22Rv1 (cell line): ENCODE measurements around the gene MARVELD3.

ENCODE experiments used
- ZFX ChIP-seq: fragments of 450-650 bp; IDR thresholded peaks from 2 replicates; pipeline ENCODE4 v1.6.1; 2017; ENCODE audit warnings: antibody characterized with exemption, borderline replicate concordance
- TF ChIP-seq, protein P1 (sequence below): fragments of 450-650 bp; IDR thresholded peaks from 2 replicates; pipeline ENCODE4 v1.5.1; 2017; ENCODE audit warnings: mild to moderate bottlenecking

DNA sequence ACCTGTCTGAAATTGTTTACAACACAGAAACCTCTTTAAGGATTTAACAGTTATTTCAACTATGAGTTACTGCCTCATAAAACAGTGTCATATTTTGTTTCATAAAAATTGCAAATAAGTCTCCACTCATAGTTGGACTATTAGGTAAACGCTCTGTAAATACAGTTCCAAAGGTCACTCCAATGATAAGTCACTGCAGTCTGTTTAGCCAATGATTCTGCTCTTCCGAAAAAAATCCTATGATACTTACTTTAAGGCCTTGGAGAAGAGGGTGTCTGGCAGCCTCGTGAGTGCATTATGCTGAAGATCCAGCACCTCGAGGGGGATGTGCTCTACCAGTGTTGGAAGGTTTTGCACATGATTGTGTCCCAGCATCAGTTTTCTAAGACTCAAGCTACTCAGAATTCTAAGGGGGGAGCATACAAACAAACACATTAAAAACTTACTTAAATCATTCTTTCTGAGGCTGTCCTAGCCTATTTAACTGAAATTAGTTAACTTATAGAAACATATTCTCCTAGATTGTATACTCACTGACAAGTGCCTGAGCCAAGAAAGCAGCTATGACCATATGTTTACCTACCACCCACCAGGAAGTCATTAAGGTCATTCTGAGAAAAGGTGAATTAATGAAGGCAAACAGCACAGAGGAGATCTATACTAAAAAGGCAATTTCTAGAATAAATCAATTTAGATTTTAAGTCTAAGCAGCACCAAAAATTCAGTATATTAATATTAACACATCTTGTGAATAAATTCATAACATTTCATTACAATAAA is 41.1 kb downstream of the MARVELD3 start:
- TF ChIP-seq, protein P1, sequence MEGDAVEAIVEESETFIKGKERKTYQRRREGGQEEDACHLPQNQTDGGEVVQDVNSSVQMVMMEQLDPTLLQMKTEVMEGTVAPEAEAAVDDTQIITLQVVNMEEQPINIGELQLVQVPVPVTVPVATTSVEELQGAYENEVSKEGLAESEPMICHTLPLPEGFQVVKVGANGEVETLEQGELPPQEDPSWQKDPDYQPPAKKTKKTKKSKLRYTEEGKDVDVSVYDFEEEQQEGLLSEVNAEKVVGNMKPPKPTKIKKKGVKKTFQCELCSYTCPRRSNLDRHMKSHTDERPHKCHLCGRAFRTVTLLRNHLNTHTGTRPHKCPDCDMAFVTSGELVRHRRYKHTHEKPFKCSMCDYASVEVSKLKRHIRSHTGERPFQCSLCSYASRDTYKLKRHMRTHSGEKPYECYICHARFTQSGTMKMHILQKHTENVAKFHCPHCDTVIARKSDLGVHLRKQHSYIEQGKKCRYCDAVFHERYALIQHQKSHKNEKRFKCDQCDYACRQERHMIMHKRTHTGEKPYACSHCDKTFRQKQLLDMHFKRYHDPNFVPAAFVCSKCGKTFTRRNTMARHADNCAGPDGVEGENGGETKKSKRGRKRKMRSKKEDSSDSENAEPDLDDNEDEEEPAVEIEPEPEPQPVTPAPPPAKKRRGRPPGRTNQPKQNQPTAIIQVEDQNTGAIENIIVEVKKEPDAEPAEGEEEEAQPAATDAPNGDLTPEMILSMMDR, result no peak
- no peak for TF ChIP-seq ZFX
